CD4-positive, alpha-beta T cell treated with Interferon gamma for 1 hour (primary cell): Measurements from ENCODE around the gene MGAT3.

Experiments used
- DNase-seq: peaks from one replicate; pipeline ENCODE4 v3.0.0-alpha.2; 2020

Gene MGAT3

DNA sequence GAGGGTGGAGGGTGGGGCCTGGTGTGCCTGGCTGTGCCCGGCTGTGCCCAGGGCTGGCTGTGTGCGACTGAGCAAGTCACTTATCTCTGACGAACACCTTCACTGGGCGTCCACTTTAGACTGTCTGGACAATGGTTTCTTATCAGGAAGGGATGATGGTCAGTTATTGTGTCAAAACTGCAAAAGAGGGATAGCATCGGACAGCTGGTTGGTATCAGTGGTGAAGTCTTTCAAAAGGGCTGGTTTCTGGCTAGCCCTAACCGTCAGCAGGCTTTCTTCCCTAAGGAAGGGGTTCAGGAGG lies 4.1 kb upstream of the MGAT3 start:
- no peak for DNase-seq

DNA sequence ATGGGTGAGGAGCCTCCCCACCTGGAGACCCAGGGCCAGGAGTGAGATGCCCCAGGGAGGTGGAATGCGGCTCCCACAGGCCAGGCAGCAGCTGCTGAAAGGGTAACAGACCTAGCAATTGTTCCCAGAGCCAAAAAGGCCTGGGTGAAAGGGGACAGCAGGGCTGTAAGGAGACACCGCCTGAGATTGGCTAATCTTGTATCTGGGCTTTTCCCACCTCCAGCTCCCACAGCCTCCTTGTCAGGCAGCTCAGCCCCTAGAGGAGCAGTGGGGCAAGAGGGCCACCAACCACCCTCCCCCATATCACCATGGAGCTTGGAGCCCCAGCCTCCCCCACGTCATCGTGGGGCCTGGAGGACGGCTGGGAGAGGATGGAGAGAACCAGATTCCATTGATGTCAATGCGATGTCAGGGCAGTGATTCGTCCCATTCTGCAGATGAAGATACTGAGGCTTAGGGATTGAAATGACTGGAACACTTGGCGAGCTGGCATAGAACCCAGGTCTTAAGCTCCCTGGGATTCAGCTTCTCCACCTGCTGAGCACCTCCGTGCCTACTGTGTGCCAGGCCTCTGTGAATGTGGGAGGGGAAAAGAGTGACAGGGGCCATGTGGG lies 2.9 kb upstream of the MGAT3 start:
- DNase-seq = no peak

DNA sequence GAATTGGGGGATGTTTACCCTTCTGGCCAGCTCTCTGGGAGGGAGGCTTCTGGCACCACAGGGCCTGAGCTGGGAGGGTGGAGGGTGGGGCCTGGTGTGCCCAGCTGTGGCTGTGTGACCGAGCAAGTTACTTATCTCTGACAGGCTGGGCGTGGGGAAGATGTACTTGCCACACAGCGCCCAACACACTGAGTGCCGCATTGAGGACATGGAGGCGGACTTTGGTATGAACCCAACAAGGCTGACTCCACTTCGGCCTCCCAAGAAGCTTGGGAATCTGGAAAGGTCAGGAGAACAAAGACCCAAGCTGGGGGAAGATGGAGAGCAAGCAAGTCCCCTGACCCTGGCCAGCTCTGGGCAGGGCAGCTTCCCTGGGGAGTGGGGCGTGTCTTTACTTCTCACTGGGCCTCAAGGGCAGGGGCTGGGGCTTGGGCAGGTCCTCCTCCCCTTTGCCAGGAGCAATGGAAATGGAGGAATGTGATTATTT lies 2.4 kb upstream of the MGAT3 start:
- DNase-seq = no peak

DNA sequence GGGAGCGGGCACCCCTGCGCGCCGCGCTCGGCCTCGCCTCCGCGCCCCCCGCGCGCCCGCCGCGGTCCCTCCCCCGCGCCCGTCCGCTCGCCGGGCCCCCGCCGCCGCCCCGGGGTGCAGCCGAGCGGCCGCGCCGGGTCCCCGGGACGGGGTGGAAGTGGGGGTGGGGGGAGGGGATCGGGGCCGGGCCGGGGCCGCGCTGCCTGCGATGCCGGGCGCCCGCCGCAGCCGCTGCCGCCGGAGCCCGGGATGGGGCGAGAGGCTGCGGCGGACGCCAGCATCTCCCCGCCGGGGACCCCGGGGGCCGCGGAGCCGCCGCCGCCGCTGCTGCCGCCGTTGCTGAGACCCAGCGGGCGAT lies 365 bp downstream of the MGAT3 start:
- no peak for DNase-seq

DNA sequence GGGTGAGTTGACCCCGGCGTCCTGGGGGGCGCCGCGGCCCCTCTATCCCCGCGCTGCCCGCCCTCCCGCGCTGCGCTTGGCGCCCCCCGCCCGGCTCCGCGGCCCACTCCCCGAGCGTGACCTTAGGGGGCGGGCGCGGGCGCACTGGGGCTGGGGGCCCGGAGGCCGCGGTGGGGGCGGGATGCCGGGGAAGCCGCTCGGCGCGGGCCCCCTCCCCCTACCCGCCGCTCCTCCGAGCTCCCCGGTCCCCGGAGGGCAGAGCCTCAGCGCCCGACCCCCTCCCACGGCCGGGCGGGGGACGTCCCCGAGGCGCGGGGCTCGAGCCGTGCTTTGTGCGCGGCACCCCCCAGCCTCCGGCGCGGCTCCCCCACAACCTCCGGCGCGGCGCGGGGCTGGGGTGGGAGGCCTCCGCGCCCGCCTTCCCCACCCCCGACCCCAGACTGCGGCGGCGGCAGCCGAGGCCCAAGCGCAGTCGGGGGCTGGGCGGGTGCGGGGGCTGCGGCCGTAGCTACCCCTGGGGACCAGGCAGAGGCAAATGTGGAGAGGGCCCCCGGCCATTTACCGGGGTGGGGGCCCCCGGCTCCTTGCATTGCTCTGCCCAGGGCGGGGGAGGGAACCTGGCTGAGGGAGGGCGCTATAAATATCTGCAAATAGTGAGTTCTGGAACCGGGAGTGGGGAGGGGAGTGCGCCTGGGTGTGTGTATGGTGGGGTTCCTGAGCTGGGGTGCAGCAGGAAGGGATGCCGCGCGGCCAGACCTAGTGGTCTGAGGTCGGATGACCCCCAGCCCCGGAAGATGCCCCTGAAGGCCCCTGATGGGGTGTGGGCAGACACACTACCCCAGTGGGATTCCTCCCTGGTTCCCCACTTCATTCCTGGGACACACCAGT lies 988 bp downstream of the MGAT3 start:
- no peak for DNase-seq

DNA sequence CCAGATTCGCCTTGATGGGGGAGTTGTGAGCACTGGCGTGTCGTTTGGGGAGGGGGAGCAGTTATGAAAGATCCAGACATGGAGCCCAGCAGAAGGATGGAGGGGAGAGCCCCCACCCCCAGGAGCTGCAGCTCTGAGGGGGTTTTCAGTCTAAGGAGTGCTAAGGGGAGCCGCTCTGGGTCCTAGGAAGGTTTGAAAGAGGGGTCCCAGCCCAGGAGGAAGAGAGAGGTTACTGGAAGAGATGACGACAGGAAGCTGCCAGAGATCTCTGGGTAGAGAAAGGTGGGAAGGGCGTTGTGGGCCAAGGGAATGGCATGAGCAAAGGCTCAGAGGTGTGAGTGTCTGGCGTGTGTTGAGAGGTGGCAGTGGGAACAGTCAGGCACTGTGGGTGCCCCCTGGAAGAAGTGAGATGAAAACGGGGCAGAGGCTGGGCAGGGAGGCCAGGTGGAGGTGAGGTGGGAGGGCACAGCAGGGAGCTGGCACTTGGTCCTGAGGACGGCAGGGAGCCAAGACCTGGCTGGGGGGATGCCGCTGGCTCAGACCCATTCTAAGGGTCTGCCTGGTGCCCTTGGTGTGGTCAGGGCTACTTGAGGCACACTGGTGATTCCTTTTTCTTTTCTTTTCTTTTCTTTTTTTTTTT lies 1.8 kb downstream of the MGAT3 start:
- DNase-seq = no peak

DNA sequence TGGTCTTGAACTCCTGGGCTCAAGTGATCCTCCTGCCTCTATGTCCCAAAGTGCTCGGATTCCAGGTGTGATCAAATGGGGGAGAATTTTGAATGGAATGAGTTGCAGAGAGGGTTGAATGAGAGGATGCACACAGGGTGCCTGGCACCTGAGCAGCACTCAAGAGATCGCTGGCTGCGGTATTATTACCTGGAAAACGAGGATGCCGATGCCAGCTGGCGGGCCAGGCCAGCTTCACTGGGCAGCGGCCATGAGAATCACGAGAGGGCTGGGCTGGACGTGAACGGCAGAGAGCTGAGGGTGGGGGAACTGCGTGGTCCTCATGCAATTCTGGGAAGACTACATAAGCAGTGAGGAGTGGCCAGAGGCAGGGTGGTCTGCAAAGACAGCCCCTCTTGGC lies 2.9 kb downstream of the MGAT3 start:
- no peak for DNase-seq

DNA sequence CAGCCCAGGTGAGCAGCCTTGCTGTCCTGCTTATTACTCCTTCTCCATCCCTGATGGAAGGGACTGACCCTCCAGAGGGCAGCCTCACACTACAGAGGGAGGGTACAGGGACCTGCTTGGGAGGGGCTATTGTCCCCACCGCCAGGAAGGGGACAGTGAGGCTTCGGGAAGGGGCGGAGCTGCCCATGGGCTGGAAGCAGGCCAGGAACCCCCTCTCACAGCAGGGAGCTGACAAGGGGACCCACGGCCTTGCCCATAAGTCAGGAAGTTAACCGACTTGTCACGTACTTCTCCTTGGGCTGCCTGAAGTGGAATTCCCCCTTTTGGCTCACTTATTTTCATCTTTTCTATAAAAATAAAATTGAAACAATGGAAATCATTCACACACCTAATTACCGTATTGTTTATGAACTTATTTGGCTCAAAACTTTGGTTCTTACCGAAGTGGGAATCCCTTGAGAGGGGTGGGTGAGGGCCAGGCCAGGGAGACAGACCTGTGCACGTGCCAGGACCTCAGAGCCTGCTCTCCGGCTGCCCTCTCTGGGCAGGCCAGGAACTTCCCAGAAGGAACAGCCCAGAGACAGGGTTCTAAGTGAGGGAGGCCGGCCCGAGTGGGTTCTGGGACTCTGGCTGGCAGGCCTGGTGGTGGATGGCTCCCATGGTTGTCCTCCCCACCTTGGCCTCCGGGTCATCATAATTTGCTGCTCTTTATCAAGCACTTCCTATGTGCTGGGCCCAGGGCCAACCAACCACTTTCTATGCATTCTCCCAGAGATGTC lies 5.8 kb downstream of the MGAT3 start:
- DNase-seq = no peak

DNA sequence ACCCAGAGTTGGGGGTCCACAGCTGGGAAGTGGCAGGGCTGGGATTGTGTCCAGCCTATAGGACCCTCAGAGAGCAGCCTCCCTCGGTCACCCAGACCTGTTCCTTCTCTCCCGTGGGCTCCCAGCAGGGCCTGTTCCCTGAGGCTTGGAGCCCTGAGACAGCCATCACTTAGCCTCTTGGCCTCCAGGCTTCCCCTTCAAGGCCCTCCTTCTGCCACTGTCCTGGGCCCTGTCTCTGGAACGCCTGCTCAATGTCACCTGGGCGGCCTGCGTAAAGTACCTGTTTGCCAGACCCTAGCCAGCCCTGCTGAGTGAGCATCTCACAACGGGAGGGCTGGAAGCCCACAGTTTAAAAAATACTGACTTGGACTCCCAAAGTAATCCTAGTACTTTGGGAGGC lies 6.5 kb downstream of the MGAT3 start:
- DNase-seq = no peak

DNA sequence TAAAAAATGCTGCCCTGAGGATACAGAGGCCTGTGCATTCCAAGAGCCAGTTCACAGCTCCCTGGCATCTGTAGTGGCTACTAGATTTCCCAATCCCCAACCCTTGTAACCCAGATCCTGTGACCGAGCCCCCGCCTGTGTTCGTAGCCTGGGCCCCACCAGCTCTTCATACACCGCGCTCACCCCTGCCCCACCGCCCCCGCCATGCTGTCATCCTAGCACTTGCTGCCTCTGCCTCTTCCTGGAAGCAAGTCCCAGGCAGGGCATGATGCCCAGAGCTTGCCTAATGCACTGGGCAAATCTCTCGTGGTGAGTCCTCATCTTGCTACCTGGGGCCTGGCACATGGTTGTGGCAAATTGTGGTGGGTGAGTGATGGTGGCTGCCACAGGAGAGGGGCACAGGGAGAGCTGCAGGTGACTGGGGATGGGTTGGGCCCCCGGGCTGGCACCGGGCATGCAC lies 7.1 kb downstream of the MGAT3 start:
- no peak for DNase-seq

DNA sequence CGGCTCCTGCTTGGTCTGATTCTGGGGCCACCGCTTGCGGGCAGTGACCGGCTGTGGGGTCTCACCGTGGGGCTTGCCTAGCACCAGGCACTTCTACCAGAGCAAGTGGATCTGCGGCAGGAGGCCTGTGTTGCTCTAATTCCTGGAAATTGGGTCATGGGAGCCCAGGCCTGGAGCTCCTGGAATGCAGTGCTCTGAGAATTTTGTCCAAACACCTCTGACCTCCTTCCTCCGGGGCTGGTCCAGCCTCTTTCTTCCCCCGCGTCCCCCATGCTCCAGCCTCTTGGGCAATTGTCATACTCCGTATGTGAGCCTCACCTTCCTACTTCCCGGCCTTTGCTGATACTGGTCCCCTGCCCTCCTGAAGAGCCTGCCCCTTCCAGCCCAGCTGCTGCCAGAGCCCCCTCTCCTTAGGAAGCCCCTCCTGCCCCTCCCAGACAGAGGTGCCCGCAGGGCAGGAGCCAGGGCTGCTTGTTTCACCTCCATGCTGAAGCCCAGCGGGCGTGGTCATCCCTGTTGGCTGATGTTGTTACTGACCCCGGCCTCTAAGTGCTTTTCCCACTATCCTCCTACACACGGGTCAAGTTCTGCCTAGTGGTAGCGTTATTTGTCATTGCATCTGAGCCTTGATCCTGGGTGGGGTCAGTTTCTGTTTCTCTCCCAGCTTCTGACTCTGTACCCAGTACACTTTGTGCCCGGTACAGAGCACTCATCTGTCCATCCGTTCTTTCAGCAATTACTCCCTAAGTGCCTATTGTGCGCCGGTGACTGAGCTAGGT lies 9.6 kb downstream of the MGAT3 start:
- no peak for DNase-seq

DNA sequence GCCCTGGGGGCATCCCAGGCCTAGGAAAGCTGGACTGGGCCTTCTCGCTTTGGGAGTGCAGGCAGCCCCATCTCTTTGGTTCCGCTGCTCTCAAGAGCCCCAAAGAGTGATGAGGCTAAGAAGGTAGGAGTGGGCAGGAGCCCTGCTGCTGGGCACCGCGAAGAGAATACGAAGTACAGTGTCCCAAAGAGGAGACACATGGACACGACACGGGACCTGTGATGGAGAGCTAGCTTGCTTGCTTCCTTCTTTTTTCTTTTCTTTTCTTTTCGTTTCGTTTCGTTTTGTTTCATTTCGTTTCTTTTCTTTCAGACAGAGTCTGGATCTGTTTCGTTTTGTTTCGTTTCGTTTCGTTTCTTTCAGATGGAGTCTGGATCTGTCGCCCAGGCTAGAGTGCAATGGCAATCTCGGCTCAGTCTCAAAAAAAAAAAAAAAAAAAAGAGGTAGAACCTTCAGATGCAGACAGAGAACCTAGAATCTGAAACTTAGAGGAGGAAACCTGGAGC lies 10.6 kb downstream of the MGAT3 start:
- DNase-seq = no peak

DNA sequence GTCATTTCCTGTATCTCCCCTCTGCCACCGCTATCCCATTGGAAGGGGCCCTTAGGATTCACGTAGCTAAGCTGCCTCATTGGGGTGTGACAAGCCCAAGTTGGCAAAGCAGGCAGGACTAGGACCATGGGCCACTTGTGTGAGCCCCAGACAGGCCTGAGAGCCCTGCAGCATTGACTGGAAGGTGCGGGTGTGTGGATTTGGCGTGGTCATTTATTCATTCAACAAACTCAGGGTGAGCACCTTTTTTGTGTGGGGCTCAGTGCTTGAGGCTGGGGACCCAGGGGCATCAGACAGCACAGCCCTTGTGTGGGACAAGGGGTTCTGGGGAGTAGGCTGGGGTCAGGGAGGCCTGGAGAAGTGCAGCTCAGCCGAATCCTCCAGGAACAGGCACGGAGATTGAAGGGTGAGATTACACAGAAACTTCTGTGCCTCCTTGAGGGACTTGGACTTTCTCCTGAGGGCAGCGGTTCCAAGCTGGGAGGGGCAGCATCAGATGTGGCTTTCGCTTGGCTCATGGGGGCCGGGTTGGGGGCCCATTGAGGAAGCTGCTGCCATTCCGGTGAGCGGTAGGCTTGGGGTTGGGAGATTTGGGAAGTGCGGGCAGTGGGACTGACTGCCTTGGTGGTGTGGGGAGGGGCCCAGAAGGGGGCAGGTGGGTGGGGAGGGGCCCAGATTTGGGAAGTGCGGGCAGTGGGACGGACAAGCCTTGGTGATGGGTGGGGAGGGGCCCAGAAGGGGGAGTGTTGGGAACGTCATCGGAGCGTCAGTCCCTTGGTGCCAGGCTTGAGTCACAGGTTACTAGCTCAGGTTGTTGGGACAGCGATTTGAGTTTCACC lies 11.9 kb downstream of the MGAT3 start:
- DNase-seq = no peak

DNA sequence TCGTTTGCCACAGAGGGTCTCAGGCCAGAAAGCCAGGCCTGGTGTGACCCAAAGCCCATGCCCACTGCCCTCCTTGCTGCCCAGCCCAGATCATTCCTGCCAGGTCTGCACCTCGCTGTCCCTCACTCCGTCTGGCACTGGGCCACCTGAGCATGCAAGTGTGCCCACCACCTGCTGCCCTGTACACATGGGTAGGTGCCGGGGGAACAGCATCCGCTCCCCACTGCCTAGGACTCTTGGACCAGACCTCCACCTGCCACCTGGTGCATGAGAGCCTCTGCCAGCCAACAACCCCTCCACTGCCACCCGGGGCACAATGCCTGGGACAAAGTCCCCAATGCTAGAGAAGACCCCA lies 12.5 kb downstream of the MGAT3 start:
- DNase-seq = no peak

DNA sequence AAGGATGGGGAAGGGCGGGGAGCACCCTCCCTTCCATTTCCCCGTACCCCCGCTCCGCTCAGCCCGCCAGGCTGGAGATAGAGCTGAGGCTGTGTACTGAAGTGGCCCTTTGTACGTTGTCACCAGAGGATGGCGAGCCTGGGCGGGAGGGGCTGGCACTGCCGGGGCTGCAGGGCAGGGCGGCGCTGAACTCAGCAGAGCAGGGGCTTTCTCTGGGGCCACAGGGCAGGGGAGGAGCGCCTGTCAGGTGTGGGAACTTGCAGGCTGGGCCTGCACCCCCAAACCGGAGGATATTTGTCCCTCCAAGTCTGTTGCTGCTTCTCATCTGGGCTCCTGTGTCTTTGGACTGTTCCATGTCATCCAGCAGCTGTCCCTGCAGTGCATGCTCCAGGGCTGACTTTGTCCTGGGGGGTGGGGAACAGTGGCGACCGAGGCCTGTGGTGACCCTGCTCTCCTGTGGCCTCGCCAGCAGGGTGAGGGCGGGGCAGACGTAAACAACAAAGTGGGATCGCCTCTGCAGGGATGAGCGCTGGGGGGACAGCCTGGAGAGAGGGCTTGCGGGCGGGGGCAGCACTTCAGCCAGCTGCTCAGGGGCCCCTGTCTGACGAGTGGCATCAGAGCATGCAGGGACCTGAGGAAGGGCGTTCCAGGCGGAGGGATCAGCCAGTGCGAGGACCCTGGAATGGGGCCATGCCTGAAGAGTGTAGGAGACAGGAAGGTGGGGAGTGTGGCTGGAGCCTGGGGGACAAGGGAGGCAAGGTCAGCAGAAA lies 13.1 kb downstream of the MGAT3 start:
- no peak for DNase-seq

DNA sequence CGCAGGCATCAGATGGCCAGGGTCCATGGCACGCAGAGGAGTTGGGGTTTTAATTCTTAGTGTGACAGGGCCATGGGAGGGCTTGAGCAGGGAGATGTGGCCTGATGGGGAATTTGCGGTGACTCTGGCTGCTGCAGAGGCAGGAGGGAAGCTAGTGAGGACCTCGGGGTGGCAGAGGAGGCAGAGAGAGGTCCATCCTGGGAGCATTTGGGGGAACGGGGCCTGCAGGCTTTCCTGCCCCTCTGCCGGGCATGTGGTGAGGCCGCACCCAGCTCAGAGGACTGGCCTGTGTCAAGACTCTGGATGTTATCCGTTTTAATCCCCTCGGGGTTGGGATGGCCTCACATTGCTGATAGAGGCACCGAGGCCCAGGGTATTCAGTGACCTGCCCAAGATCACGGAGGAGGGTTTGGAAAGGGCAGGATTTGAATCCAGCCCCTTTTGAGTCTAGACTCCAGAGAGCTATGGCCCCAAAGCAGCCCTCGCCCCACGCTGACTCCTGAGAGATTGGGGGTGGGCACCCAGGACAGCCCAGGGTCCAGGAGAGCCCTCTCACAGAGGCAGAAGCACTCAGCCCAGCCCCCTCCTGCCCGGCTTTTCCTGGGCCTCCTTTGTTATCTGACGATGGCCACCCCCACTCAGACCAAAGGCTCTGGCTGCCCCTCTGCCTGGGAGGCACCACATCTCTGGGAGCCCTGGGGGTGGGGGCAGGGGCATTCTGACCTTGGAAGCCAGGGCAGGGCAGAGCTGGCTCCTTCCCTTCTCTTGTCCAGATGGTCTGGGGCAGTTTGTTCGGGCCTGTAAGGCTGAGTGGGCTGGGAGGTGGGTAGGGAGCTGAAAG lies 13.9 kb downstream of the MGAT3 start:
- no peak for DNase-seq

DNA sequence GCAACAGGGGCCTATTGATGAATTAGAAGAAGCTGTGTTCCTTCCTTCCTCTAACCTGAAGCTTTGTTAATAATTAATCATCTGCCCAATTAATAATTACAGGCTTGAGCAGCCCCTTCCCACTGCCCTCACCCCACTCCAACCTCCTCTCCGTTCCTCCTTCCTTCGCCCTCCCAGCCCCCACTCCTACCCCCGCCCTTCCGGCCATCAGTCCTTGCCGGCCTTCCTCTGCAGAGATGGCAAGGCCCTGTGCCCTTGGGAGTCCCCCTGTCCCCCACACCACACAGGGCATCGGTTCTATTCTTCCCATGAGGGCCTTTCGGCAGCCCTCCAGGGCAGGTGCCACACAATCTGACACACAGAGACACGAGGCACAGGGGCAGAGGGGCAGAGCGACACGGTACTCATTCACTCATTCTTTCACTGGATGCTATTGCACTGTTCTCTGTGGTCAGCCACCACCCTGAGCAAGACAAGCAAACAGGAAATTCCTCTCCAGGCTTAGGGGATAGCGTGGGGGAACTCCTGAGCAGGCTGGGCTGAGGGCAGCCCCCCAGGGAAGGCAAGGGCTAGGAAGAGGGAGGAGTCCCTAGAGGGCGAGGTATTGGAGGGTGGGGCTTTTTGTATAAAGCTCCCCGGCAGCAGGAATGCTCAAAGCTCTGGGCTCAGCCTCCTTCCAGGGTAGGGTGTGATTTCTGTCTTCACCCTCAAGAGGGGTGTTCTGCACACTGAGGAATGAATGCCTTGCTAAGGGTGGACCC lies 14.7 kb downstream of the MGAT3 start:
- DNase-seq = no peak

DNA sequence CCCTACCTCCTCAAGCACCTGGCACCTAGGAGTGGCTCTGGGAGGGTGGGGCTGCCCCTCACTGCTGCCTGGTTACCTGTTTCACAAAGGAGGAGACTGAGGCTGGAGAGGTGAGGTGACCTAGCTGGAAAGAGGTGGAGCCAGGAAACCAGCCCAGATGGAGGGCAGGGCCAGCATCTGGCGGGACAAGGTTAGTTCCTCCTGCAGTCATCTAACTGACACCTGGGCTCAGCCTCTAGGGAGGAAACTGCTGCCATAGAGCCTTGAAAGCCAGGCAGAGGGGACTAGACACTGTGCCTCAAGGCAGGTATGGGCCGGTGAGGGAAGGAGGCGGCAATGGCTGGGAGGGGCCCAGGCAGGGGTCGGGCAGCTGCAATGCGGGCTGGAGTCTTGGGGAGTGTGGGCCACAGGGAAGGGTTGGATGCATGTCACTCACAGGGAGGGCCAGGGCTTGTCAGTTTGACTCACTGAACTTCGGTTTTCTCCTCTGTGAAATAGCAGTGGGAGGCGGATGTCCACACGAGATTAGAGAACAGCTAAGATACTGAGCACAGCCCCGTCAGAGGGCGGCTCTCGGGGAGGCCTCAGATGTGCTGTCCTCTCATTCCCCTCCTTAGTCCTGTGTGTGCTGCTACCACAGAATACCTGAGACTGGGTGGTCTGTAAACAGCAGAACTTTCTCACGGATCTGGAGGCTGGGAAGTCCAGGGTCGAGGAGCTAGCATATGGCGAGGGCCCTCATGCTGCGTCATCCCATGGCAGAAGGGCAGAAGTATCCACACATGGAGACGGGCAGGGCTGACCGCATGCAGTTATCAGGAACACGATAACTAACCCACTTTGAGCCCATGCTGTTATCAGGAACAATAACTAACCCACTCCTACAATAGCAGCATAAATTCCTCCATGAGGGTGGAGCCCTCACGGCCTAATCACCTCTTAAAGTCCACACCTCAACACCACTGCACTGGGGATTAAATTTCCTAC lies 16.1 kb downstream of the MGAT3 start:
- DNase-seq = no peak
